NCI-H187 (cell line): ENCODE measurements around the gene HSFY2.
"Not testable (repeated sequence)": the region's sequence is repeated elsewhere in the genome, so short reads cannot be mapped to it uniquely, and the experiment has no call there.

Source experiments
- DNase-seq, 2 experiments: peaks; one replicate each; lab custom pipeline; 2025; lab: John Stamatoyannopoulos, UW

HSFY2 gene

GRCh38 chrY:18773635-18774034 lies at the start of gene HSFY2:
HSFY2 (minus strand) TSS chrY:18773735; CDS start chrY:18773618, 117 bp downstream.
- DNase-seq: not testable (repeated sequence)

GRCh38 chrY:18815751-18816150 lies 42.2 kb upstream of the HSFY2 start:
- not testable (repeated sequence) for DNase-seq

- not testable (repeated sequence) for DNase-seq
Observed at GRCh38 chrY:18788757-18789406, 15.3 kb upstream of the HSFY2 start.

GRCh38 chrY:18754077-18754476 lies 19.5 kb downstream of the HSFY2 start:
- DNase-seq: not testable (repeated sequence)

- DNase-seq: not testable (repeated sequence)
Observed at GRCh38 chrY:18753133-18753815, 20.3 kb downstream of the HSFY2 start.

GRCh38 chrY:18723714-18724113 lies 49.8 kb downstream of the HSFY2 start:
- not testable (repeated sequence) for DNase-seq
